Measurements from ENCODE around the gene NUDT2. TPM values are rescaled to one million over a fixed set of nuclear protein-coding genes. Genes with fewer than 3 reads are reported as not detected.
"Not testable (repeated sequence)": the region's sequence is repeated elsewhere in the genome, so short reads cannot be mapped to it uniquely, and the experiment has no call there.

NUDT2 gene
- total RNA-seq, 1 experiment from 2014 or later: 14.4 TPM

GRCh38 chr9:34368796-34369195, 39.4 kb downstream of the NUDT2 start:
- BruUV-seq (replicated peaks); H3K9me3 ChIP-seq; POLR2A ChIA-PET; DNase-seq; H3K27me3 Mint-ChIP-seq (ENCODE audit: insufficient read depth, unreplicated experiment); intact Hi-C loops (cut with micrococcal nuclease; ENCODE audit: unreplicated experiment); H3K4me3 Mint-ChIP-seq (ENCODE audit: unreplicated experiment); H3K4me1 ChIP-seq; H3K27ac Mint-ChIP-seq (ENCODE audit: unreplicated experiment); CTCF ChIA-PET; H3K27me3 ChIP-seq (replicated peaks; ENCODE audit: control insufficient read depth, insufficient read depth, low read length); H3K9me3 Mint-ChIP-seq (ENCODE audit: unreplicated experiment); H3K4me1 Mint-ChIP-seq (ENCODE audit: low read depth, unreplicated experiment); H3K4me3 ChIP-seq (ENCODE audit: low read depth, low read length): not testable (repeated sequence)
- peaks cover 59% of the 10 kb centered on the region for H3K36me3 Mint-ChIP-seq (ENCODE audit: insufficient read depth, unreplicated experiment)
- H3K36me3 ChIP-seq (ENCODE audit: control insufficient read depth, insufficient read depth, low read length): peaks cover 13% of the 10 kb centered on the region

- Mint-ChIP-seq H3K36me3 (ENCODE audit: insufficient read depth, unreplicated experiment) (peaks cover 64% of the 10 kb centered on the region), H3K27ac (ENCODE audit: unreplicated experiment) (no peak overlapping the region), H3K4me3 (ENCODE audit: unreplicated experiment) (no peak overlapping the region), H3K9me3 (ENCODE audit: unreplicated experiment) (peaks cover 5% of the 10 kb centered on the region), H3K4me1 (ENCODE audit: low read depth, unreplicated experiment) (peaks cover 10% of the 10 kb centered on the region), H3K27me3 (ENCODE audit: insufficient read depth, unreplicated experiment) (no peaks in the 10 kb centered on the region)
- intact Hi-C loops (cut with micrococcal nuclease; ENCODE audit: unreplicated experiment): no loop called here
- no peak for TF ChIP-seq CTCF (IDR thresholded peaks at IDR 0.05; ENCODE audit: insufficient read depth in 1 of 2, low read depth in 1 of 2, low read length in 1 of 2, severe bottlenecking in 1 of 2, unreplicated experiment in 1 of 2)
- Histone ChIP-seq H3K4me1 (peaks cover 9% of the 10 kb centered on the region), H3K9me3 (peaks cover 9% of the 10 kb centered on the region; the same call in 1 of the 2 replicates), H3K27me3 (replicated peaks; ENCODE audit: control insufficient read depth, insufficient read depth, low read length) (no peaks in the 10 kb centered on the region), H3K36me3 (ENCODE audit: control insufficient read depth, insufficient read depth, low read length) (peaks cover 13% of the 10 kb centered on the region), H3K4me3 (ENCODE audit: low read depth, low read length) (no peak overlapping the region)
- DNase-seq: no peak
- POLR2A ChIA-PET: no interaction called here
- BruUV-seq (replicated peaks): no TSS peak
- CTCF ChIA-PET: no interaction called here
Measured at GRCh38 chr9:34369636-34370035, 40.3 kb downstream of the NUDT2 start.

- CTCF ChIA-PET: no interaction called here
Measured at GRCh38 chr9:34370335-34370969, 41.1 kb downstream of the NUDT2 start.

More at GRCh38 chr9:34370335-34370969, 41.1 kb downstream of the NUDT2 start:
- H3K36me3 Mint-ChIP-seq (ENCODE audit: insufficient read depth, unreplicated experiment): peaks cover 64% of the 10 kb centered on the region
- H3K9me3 ChIP-seq: peaks cover 9% of the 10 kb centered on the region; the same call in 1 of the 2 replicates
- peaks cover 5% of the 10 kb centered on the region for H3K9me3 Mint-ChIP-seq (ENCODE audit: unreplicated experiment)
- TF ChIP-seq CTCF (IDR thresholded peaks at IDR 0.05; ENCODE audit: insufficient read depth in 1 of 2, low read depth in 1 of 2, low read length in 1 of 2, severe bottlenecking in 1 of 2, unreplicated experiment in 1 of 2): no peak
- POLR2A ChIA-PET: no interaction called here
- no peak overlapping the region for H3K4me3 Mint-ChIP-seq (ENCODE audit: unreplicated experiment)
- DNase-seq: no peak
- no peak overlapping the region for H3K4me3 ChIP-seq (ENCODE audit: low read depth, low read length)
- no peaks in the 10 kb centered on the region for H3K27me3 ChIP-seq (replicated peaks; ENCODE audit: control insufficient read depth, insufficient read depth, low read length)
- peaks cover 13% of the 10 kb centered on the region for H3K36me3 ChIP-seq (ENCODE audit: control insufficient read depth, insufficient read depth, low read length)
- intact Hi-C loops (cut with micrococcal nuclease; ENCODE audit: unreplicated experiment): no loop called here
- no peak overlapping the region for H3K27ac Mint-ChIP-seq (ENCODE audit: unreplicated experiment)
- H3K4me1 ChIP-seq: peaks cover 13% of the 10 kb centered on the region
- no peaks in the 10 kb centered on the region for H3K27me3 Mint-ChIP-seq (ENCODE audit: insufficient read depth, unreplicated experiment)
- no TSS peak for BruUV-seq (replicated peaks)
- H3K4me1 Mint-ChIP-seq (ENCODE audit: low read depth, unreplicated experiment): peaks cover 16% of the 10 kb centered on the region
